HT1080 (cell line): ENCODE data around the gene TPCN1. TPM values are rescaled to one million over a fixed set of nuclear protein-coding genes. Genes with fewer than 3 reads are reported as not detected.

Experiments used
- DNase-seq: peaks from one replicate; pipeline ENCODE4 v3.0.0-alpha.2; 2015; ENCODE audit warnings: low read depth
- total RNA-seq: library from RNA; depleted of rRNA; stranded (reverse); fragments of >200 nt; shearing (Covaris generic); gene quantifications from 2 replicates; pipeline ENCODE4 v1.2.3, GENCODE V29; 2014

TPCN1 gene
- total RNA-seq, 1 experiment from 2014 or later = 10.2 TPM

DNA sequence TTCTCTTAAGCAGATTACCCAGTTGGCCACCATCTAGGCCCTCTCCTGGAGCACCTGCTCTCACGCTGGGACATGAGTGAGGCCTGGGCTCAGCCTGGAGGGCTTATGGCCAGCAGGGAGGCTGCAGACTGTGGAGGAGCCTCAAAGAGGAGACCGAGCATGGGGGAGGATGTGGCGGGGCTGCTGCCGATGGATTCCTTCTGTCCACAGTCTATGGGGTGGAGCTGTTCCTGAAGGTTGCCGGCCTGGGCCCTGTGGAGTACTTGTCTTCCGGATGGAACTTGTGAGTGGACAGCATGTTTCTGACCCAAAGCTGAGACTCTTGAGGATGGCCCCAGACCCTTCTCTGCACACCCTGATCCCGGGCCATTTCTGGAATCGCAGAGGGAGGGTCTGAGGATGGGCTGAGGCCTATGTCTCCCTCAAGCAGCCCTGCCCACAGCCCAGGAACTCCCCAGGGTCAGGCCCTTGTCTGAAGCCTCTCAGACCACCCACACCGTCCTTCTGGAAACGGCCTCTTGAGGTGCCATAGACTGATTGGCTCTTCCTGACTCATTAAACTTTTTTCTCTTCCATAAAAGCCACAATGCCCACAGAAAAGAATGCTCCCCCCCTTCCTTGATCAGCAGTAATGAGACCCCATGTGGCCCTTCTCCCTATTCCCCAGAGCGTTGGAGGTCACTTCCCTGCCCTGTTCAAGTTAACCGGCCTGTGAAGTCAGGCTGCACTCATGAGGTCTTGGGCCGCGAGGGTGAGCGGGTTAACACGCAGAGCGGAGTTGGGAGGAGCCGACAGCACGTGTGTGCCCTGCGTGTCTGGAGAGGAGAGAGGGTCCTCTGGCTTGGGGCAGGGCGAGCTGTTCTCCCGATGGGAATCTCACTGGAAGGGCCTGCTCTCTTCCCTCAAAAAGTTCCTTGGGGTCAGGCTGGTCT is 64.7 kb downstream of the TPCN1 start:
- no peak for DNase-seq

GRCh38 chr12:113286712-113287111 is 65.4 kb downstream of the TPCN1 start:
- DNase-seq = no peak

- DNase-seq = no peak
Observed at GRCh38 chr12:113287146-113287898, 66.1 kb downstream of the TPCN1 start.

DNA sequence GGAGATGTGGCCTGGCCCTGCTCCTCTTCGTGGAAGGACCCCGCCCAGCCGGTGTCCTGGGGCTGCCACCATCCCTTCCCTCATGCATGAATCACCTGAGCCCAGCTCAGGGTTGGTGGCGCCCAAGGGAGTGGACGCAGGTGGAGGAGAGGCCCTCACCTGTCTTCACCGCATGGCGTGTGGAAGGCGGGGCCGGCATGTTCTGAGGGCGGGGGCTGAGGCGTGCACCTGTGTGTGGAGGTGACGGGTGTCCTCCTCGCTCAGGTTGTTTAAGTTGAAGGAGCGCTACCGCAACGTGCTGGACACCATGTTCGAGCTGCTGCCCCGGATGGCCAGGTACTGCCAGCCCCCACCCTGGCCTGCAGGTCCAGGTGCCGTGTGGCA is 66.6 kb downstream of the TPCN1 start:
- no peak for DNase-seq

GRCh38 chr12:113289361-113289760 is 68.1 kb downstream of the TPCN1 start:
- DNase-seq = no peak

GRCh38 chr12:113290506-113290905 is 69.2 kb downstream of the TPCN1 start:
- DNase-seq = no peak

DNA sequence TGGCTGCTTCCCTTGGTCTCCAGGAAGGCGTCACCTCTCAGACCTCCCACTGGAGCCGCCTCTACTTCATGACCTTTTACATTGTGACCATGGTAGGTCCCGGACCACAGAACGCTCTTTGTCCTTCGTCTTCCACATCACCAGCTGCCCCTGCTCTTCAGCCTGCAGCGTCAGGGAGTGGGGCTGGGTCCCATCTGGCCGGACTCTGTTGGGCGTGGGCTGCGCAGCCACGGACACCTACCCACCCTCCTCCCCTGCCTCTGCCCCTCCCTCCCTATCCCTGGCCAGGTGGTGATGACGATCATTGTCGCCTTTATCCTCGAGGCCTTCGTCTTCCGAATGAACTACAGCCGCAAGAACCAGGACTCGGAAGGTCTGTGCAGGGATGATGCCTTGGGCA is 70.3 kb downstream of the TPCN1 start:
- no peak for DNase-seq

GRCh38 chr12:113292091-113292490 is 70.8 kb downstream of the TPCN1 start:
- no peak for DNase-seq

DNA sequence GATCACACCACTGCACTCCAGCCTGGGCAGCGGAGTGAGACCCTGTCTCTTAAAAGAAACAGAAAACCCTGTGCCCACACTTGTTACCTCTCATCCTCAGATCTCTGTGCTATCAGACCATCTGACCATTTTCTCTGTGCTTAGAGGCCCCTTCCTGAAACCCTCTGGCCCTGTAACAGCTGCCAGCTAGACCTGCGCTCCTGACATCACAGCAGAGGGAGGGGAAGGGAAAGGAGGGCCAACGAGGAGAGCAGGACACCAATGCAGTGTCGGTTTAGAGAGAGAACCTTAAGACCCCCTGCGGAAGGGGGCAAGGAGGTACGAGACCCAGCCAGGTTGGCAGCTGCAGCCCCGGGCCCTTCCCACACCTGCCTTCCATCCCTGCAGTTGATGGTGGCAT is 71.3 kb downstream of the TPCN1 start:
- DNase-seq = no peak

DNA sequence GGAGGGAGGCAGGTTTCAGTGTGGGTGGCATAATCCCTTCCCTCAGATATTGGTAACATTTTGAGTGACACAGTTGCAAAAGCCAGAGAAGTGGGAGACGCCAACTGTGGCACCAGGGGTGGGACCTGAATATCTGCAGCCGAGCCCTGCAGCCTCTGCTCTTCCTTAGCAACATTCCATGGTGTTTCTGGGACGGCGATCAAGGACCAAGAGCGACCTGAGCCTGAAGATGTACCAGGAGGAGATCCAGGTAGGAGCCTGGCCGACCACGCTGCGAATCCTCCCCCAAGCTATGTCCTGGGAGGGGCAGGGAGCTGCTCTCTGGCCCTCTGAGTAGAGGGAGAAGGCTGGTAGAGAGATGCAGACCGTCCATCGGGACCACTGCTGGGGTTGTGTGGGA is 71.8 kb downstream of the TPCN1 start:
- no peak for DNase-seq

- DNase-seq = no peak
Observed at GRCh38 chr12:113295886-113296556, 74.8 kb downstream of the TPCN1 start.

- DNase-seq = no peak
Observed at GRCh38 chr12:113296557-113297213, 75.4 kb downstream of the TPCN1 start.

DNA sequence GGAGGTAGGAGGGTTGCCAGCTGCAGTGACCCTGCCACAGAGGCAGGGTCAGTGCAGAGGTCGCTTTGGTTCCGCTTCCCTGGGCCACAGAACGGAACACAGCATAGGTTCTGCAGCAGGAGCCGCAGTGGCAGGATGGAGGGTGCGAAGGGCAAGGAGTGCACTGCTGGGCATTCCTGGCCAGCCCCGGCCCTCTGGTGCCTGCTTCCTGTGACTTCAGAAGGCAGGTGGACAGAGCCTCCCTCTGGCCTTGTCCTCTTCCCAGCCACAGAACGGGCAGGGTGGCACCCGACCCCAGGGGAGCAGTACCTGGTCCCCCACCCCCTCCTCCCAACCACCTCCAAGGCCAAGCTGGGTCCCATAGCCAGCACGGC is 75.9 kb downstream of the TPCN1 start:
- no peak for DNase-seq

- DNase-seq = no peak
Observed at GRCh38 chr12:113297621-113298471, 76.6 kb downstream of the TPCN1 start.

- no peak for DNase-seq
Observed at GRCh38 chr12:113298472-113298817, 77.2 kb downstream of the TPCN1 start.

DNA sequence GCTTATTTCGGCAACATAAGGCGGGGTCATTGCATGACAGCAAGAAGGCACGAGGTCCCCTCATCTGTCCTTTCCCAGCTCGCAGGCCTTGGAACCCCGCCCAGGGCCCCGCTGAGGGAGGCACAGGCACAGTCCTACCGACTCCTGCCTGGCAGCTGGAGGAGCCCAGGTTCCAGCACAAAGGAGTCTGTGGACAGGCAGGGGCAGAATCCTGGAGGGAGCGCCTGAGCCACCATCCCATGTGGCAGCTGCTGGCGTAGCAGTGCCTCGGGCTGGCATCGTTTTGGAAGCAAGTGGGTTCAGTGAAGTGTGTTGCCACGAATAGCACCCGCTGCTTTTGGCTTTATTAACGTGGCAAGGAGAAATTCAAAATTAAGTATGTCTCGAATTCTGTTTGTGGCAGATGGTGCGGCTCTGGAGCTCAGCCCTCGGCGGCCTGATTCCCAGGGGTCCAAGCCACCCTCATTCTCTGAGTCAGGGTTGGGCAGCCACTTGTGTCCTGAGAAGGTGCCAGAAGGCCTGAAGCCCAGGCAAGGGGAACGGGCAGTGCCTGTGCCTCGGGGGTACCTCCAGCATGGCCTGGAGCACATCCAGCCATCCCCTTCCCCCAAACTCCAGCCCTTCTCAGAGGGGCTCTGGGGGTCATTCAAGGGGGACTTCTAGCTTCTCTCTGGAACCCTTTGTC is 77.7 kb downstream of the TPCN1 start:
- no peak for DNase-seq

DNA sequence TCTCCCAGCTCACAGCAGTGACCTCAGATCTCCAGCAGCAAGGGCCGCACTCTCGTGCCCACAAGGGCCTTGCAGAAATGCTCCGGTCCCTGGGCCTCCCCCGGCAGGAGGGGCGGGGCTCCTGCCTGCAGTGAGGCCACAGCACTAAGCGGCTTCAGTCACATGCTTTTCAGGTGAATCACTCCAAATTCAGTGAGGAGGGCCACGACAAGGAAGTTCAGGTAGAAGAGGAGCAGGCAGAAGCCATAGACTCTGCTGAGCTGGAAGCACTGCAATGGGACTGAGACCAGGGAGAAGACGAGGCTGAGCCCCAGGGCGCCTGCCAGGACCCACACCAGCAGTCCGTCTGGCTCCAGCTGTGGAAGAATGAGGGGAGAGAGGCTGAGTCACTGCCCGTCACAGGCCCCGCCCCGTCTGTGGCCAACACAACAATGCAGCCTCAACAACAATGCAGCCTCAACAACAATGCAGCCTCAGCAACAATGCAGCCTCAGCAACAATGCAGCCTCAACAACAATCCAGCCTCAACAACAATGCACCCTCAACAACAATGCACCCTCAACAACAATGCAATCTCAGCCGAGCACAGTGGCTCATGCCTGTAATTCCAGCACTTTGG is 78.5 kb downstream of the TPCN1 start:
- peak; percentile 87 for DNase-seq

DNA sequence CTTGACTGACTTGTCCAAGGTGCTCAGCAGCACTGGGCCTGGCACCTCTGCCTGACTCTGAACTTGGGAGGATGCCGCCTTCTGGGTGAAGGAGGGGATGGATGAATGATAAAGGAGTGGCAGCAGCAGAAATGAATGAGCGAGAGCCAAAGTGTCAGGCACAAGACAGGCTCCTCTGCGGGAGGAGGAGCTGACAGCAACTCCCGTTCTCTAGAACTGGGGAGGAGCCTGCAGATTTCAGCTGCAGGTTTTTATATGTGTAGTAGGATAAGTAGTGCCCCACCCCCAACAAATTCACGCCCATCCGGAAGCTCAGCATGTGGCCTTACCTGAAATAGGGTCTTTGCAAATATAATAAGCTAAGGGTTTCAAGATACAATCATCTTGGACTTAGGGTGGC is 80.5 kb downstream of the TPCN1 start:
- no peak for DNase-seq

- no peak for DNase-seq
Observed at GRCh38 chr12:113302466-113302865, 81.2 kb downstream of the TPCN1 start.
